ENCODE data around the gene IGFL4.
A peak's percentile ranks its signal among the peaks of the same experiment; 100 is the strongest.

The IGFL4 gene

GRCh38 chr19:46014941-46015686 lies 25.7 kb downstream of the IGFL4 start:
- Histone ChIP-seq H3K4me1 (ENCODE audit: control insufficient read depth, insufficient read depth, low read length, poor library complexity, severe bottlenecking) (peaks cover 11% of the 10 kb centered on the region), H3K9me3 (ENCODE audit: control insufficient read depth, low read length) (no peaks in the 10 kb centered on the region), H3K4me3 (ENCODE audit: insufficient read depth, low read depth, low read length, poor library complexity, severe bottlenecking) (peak overlapping the region; percentile 88), H3K36me3 (ENCODE audit: control insufficient read depth, insufficient read depth, low read length) (no peaks in the 10 kb centered on the region), H3K27ac (ENCODE audit: insufficient read depth, low read length, poor library complexity, severe bottlenecking) (no peak overlapping the region), H3K27me3 (replicated peaks; ENCODE audit: control insufficient read depth, insufficient read depth, low read length, poor library complexity, severe bottlenecking) (no peaks in the 10 kb centered on the region)
- peak; percentile 46 to 64 (median 48) for DNase-seq

GRCh38 chr19:46014534-46014933 lies 26.3 kb downstream of the IGFL4 start:
- no peaks in the 10 kb centered on the region for H3K9me3 ChIP-seq (ENCODE audit: control insufficient read depth, low read length)
- no peak overlapping the region for H3K4me3 ChIP-seq (ENCODE audit: insufficient read depth, low read depth, low read length, poor library complexity, severe bottlenecking)
- no peak overlapping the region for H3K27ac ChIP-seq (ENCODE audit: insufficient read depth, low read length, poor library complexity, severe bottlenecking)
- H3K4me1 ChIP-seq (ENCODE audit: control insufficient read depth, insufficient read depth, low read length, poor library complexity, severe bottlenecking), result peaks cover 11% of the 10 kb centered on the region
- no peaks in the 10 kb centered on the region for H3K27me3 ChIP-seq (replicated peaks; ENCODE audit: control insufficient read depth, insufficient read depth, low read length, poor library complexity, severe bottlenecking)
- DNase-seq, result no peak
- H3K36me3 ChIP-seq (ENCODE audit: control insufficient read depth, insufficient read depth, low read length), result no peaks in the 10 kb centered on the region

- Histone ChIP-seq H3K9me3 (ENCODE audit: control insufficient read depth, low read length) (no peaks in the 10 kb centered on the region), H3K27me3 (replicated peaks; ENCODE audit: control insufficient read depth, insufficient read depth, low read length, poor library complexity, severe bottlenecking) (no peaks in the 10 kb centered on the region), H3K36me3 (ENCODE audit: control insufficient read depth, insufficient read depth, low read length) (no peaks in the 10 kb centered on the region), H3K27ac (ENCODE audit: insufficient read depth, low read length, poor library complexity, severe bottlenecking) (no peak overlapping the region), H3K4me3 (ENCODE audit: insufficient read depth, low read depth, low read length, poor library complexity, severe bottlenecking) (no peak overlapping the region), H3K4me1 (ENCODE audit: control insufficient read depth, insufficient read depth, low read length, poor library complexity, severe bottlenecking) (no peaks in the 10 kb centered on the region)
- DNase-seq, result peak; percentile 32 to 55 (median 36)
These were observed 31.0 kb downstream of the IGFL4 start for GRCh38 chr19:46009530-46010510.

- no peaks in the 10 kb centered on the region for H3K27me3 ChIP-seq (replicated peaks; ENCODE audit: control insufficient read depth, insufficient read depth, low read length, poor library complexity, severe bottlenecking)
- H3K27ac ChIP-seq (ENCODE audit: insufficient read depth, low read length, poor library complexity, severe bottlenecking), result no peak overlapping the region
- no peak for DNase-seq
- no peaks in the 10 kb centered on the region for H3K4me1 ChIP-seq (ENCODE audit: control insufficient read depth, insufficient read depth, low read length, poor library complexity, severe bottlenecking)
- H3K9me3 ChIP-seq (ENCODE audit: control insufficient read depth, low read length), result no peaks in the 10 kb centered on the region
- no peak overlapping the region for H3K4me3 ChIP-seq (ENCODE audit: insufficient read depth, low read depth, low read length, poor library complexity, severe bottlenecking)
- H3K36me3 ChIP-seq (ENCODE audit: control insufficient read depth, insufficient read depth, low read length), result peaks cover 5% of the 10 kb centered on the region
These were observed 34.4 kb downstream of the IGFL4 start for GRCh38 chr19:46006411-46006810.

- H3K9me3 ChIP-seq (ENCODE audit: control insufficient read depth, low read length), result no peaks in the 10 kb centered on the region
- peaks cover 5% of the 10 kb centered on the region for H3K36me3 ChIP-seq (ENCODE audit: control insufficient read depth, insufficient read depth, low read length)
- no peak overlapping the region for H3K27ac ChIP-seq (ENCODE audit: insufficient read depth, low read length, poor library complexity, severe bottlenecking)
- no peak for DNase-seq
- no peak overlapping the region for H3K4me3 ChIP-seq (ENCODE audit: insufficient read depth, low read depth, low read length, poor library complexity, severe bottlenecking)
- H3K4me1 ChIP-seq (ENCODE audit: control insufficient read depth, insufficient read depth, low read length, poor library complexity, severe bottlenecking), result peaks cover 8% of the 10 kb centered on the region
- no peaks in the 10 kb centered on the region for H3K27me3 ChIP-seq (replicated peaks; ENCODE audit: control insufficient read depth, insufficient read depth, low read length, poor library complexity, severe bottlenecking)
These were observed 38.0 kb downstream of the IGFL4 start for GRCh38 chr19:46002678-46003275.

GRCh38 chr19:46000491-46001246 lies 40.1 kb downstream of the IGFL4 start:
- H3K36me3 ChIP-seq (ENCODE audit: control insufficient read depth, insufficient read depth, low read length), result peaks cover 5% of the 10 kb centered on the region
- H3K9me3 ChIP-seq (ENCODE audit: control insufficient read depth, low read length), result no peaks in the 10 kb centered on the region
- no peak overlapping the region for H3K4me3 ChIP-seq (ENCODE audit: insufficient read depth, low read depth, low read length, poor library complexity, severe bottlenecking)
- peak; percentile 68 to 74 (median 72) for DNase-seq
- H3K27me3 ChIP-seq (replicated peaks; ENCODE audit: control insufficient read depth, insufficient read depth, low read length, poor library complexity, severe bottlenecking), result no peaks in the 10 kb centered on the region
- peaks cover 8% of the 10 kb centered on the region for H3K4me1 ChIP-seq (ENCODE audit: control insufficient read depth, insufficient read depth, low read length, poor library complexity, severe bottlenecking)
- H3K27ac ChIP-seq (ENCODE audit: insufficient read depth, low read length, poor library complexity, severe bottlenecking), result no peak overlapping the region

- H3K4me3 ChIP-seq (ENCODE audit: insufficient read depth, low read depth, low read length, poor library complexity, severe bottlenecking), result no peak overlapping the region
- DNase-seq, result peak in 1 of 3 donors; percentile 14
These were observed 41.1 kb downstream of the IGFL4 start for GRCh38 chr19:45999653-46000121.

GRCh38 chr19:45998834-45999233 lies 42.0 kb downstream of the IGFL4 start:
- Histone ChIP-seq H3K36me3 (ENCODE audit: control insufficient read depth, insufficient read depth, low read length) (peaks cover 5% of the 10 kb centered on the region), H3K27me3 (replicated peaks; ENCODE audit: control insufficient read depth, insufficient read depth, low read length, poor library complexity, severe bottlenecking) (no peaks in the 10 kb centered on the region)

More at GRCh38 chr19:45999653-46000121, 41.1 kb downstream of the IGFL4 start:
- no peaks in the 10 kb centered on the region for H3K9me3 ChIP-seq (ENCODE audit: control insufficient read depth, low read length)
- H3K27me3 ChIP-seq (replicated peaks; ENCODE audit: control insufficient read depth, insufficient read depth, low read length, poor library complexity, severe bottlenecking), result no peaks in the 10 kb centered on the region
- peaks cover 5% of the 10 kb centered on the region for H3K36me3 ChIP-seq (ENCODE audit: control insufficient read depth, insufficient read depth, low read length)
- peaks cover 8% of the 10 kb centered on the region for H3K4me1 ChIP-seq (ENCODE audit: control insufficient read depth, insufficient read depth, low read length, poor library complexity, severe bottlenecking)
- H3K27ac ChIP-seq (ENCODE audit: insufficient read depth, low read length, poor library complexity, severe bottlenecking), result no peak overlapping the region

GRCh38 chr19:45996933-45997332 lies 43.9 kb downstream of the IGFL4 start:
- H3K9me3 ChIP-seq (ENCODE audit: control insufficient read depth, low read length), result no peaks in the 10 kb centered on the region
- DNase-seq, result no peak
- H3K27me3 ChIP-seq (replicated peaks; ENCODE audit: control insufficient read depth, insufficient read depth, low read length, poor library complexity, severe bottlenecking), result no peaks in the 10 kb centered on the region
- no peak overlapping the region for H3K4me3 ChIP-seq (ENCODE audit: insufficient read depth, low read depth, low read length, poor library complexity, severe bottlenecking)
- H3K36me3 ChIP-seq (ENCODE audit: control insufficient read depth, insufficient read depth, low read length), result no peaks in the 10 kb centered on the region
- peaks cover 8% of the 10 kb centered on the region for H3K4me1 ChIP-seq (ENCODE audit: control insufficient read depth, insufficient read depth, low read length, poor library complexity, severe bottlenecking)
- H3K27ac ChIP-seq (ENCODE audit: insufficient read depth, low read length, poor library complexity, severe bottlenecking), result no peak overlapping the region

More at GRCh38 chr19:45998834-45999233, 42.0 kb downstream of the IGFL4 start:
- H3K4me1 ChIP-seq (ENCODE audit: control insufficient read depth, insufficient read depth, low read length, poor library complexity, severe bottlenecking), result peaks cover 8% of the 10 kb centered on the region
- H3K27ac ChIP-seq (ENCODE audit: insufficient read depth, low read length, poor library complexity, severe bottlenecking), result no peak overlapping the region
- H3K9me3 ChIP-seq (ENCODE audit: control insufficient read depth, low read length), result no peaks in the 10 kb centered on the region
- no peak overlapping the region for H3K4me3 ChIP-seq (ENCODE audit: insufficient read depth, low read depth, low read length, poor library complexity, severe bottlenecking)
- DNase-seq, result no peak
